GM12878 (cell line): ENCODE data around the gene SBF2. TPM values are rescaled to one million over a fixed set of nuclear protein-coding genes. Genes with fewer than 3 reads are reported as not detected.
A peak's percentile ranks its signal among the peaks of the same experiment; 100 is the strongest.

Experiments
- BCL11A ChIP-seq: IDR thresholded peaks from 2 replicates; pipeline ENCODE4 v1.6.1; 2011; ENCODE audit warnings: low read depth, low read length
- CBX5 ChIP-seq: sonication (generic); IDR thresholded peaks from 2 replicates; pipeline ENCODE4 v1.6.1; 2016; ENCODE audit warnings: low read depth, moderate library complexity, mild to moderate bottlenecking, inconsistent platforms
- DPF2 ChIP-seq: fragments of 450-650 bp; IDR thresholded peaks from 2 replicates; pipeline ENCODE4 v1.6.1; 2017; ENCODE audit warnings: mild to moderate bottlenecking
- EZH2 ChIP-seq: IDR thresholded peaks from 2 replicates; pipeline ENCODE4 v1.6.1; 2012; ENCODE audit warnings: low read depth, mild to moderate bottlenecking, control low read depth, inconsistent platforms, low read length, borderline replicate concordance; ENCODE audit not compliant: control insufficient read depth
- FOS ChIP-seq: IDR thresholded peaks from 3 replicates; pipeline ENCODE4 v1.6.1; 2011; ENCODE audit warnings: borderline replicate concordance; ENCODE audit not compliant: insufficient read length; ENCODE audit errors: extremely low read depth
- GABPA ChIP-seq: IDR thresholded peaks from 2 replicates; pipeline ENCODE4 v1.6.1; 2014; ENCODE audit warnings: antibody characterized with exemption, low read depth, mild to moderate bottlenecking, inconsistent platforms
- GATAD2B ChIP-seq: fragments of 450-650 bp; conservative IDR thresholded peaks from 2 replicates; pipeline ENCODE4 v1.6.1; 2017; ENCODE audit warnings: low read depth, mild to moderate bottlenecking, moderate library complexity
- HDGF ChIP-seq: fragments of 450-650 bp; IDR thresholded peaks from 2 replicates; pipeline ENCODE4 v1.6.1; 2016; ENCODE audit warnings: antibody characterized with exemption
- KDM1A ChIP-seq: fragments of 200-600 bp; sonication (generic); IDR thresholded peaks from 2 replicates; pipeline ENCODE4 v1.6.1; 2016; ENCODE audit warnings: borderline replicate concordance
- MEF2A ChIP-seq: IDR thresholded peaks from 2 replicates; pipeline ENCODE4 v1.6.1; 2011; ENCODE audit warnings: low read depth, mild to moderate bottlenecking, low read length, moderate library complexity; ENCODE audit not compliant: insufficient read depth
- MXI1 ChIP-seq: fragments of 150-350 bp; IDR thresholded peaks from 2 replicates; pipeline ENCODE4 v1.6.1; 2011; ENCODE audit warnings: low read depth, mild to moderate bottlenecking, inconsistent platforms, low read length, improper control_type of control experiment
- NFIC ChIP-seq: IDR thresholded peaks from 2 replicates; pipeline ENCODE4 v1.6.1; 2012; ENCODE audit warnings: low read depth, mild to moderate bottlenecking, inconsistent platforms, low read length, moderate library complexity
- RAD51 ChIP-seq: fragments of 450-650 bp; IDR thresholded peaks from 2 replicates; pipeline ENCODE4 v1.6.1; 2016; ENCODE audit warnings: moderate library complexity, mild to moderate bottlenecking, inconsistent platforms
- RBBP5 ChIP-seq: fragments of 200-600 bp; sonication (generic); conservative IDR thresholded peaks from 2 replicates; pipeline ENCODE4 v1.6.1; 2016
- RCOR1 ChIP-seq: conservative IDR thresholded peaks from 2 replicates; pipeline ENCODE4 v1.6.1; 2012; ENCODE audit warnings: low read depth, low read length, improper control_type of control experiment
- RUNX3 ChIP-seq: IDR thresholded peaks from 2 replicates; pipeline ENCODE4 v1.6.1; 2012; ENCODE audit warnings: low read length, inconsistent platforms
- SMAD5 ChIP-seq: IDR thresholded peaks from 2 replicates; pipeline ENCODE4 v1.6.1; 2016; ENCODE audit warnings: antibody characterized with exemption, low read depth
- SP1 ChIP-seq: IDR thresholded peaks from one replicate; pipeline ENCODE4 v1.6.1; 2011; ENCODE audit warnings: low read depth, low read length
- STAT1 ChIP-seq: fragments of 450-650 bp; conservative IDR thresholded peaks from 2 replicates; pipeline ENCODE4 v1.6.1; 2014; ENCODE audit warnings: antibody characterized with exemption, mild to moderate bottlenecking
- STAT3 ChIP-seq: IDR thresholded peaks from 2 replicates; pipeline ENCODE4 v1.6.1; 2011; ENCODE audit warnings: low read depth, low read length, improper control_type of control experiment
- TCF12 ChIP-seq: IDR thresholded peaks from 2 replicates; pipeline ENCODE4 v1.6.1; 2011; ENCODE audit warnings: low read depth, mild to moderate bottlenecking, low read length
- YY1 ChIP-seq: IDR thresholded peaks from 2 replicates; pipeline ENCODE4 v1.6.1; 2011; ENCODE audit warnings: low read depth, mild to moderate bottlenecking, low read length
- ZBTB4 ChIP-seq: fragments of 450-650 bp; formaldehyde crosslinking; IDR thresholded peaks from 2 replicates; pipeline ENCODE4 v1.4.0; 2022; ENCODE audit warnings: mild to moderate bottlenecking, moderate library complexity
- ZNF622 ChIP-seq: fragments of 450-650 bp; IDR thresholded peaks from 2 replicates; pipeline ENCODE4 v1.6.1; 2017; ENCODE audit warnings: mild to moderate bottlenecking, inconsistent platforms
- ZSCAN29 ChIP-seq: fragments of 450-650 bp; IDR thresholded peaks from 2 replicates; pipeline ENCODE4 v1.6.1; 2017; ENCODE audit warnings: mild to moderate bottlenecking, moderate library complexity
- polyA plus RNA-seq, 11 experiments: library from polyadenylated mRNA; depleted of rRNA in 4 of 11; unstranded in 6 of 11; stranded (reverse) in 5 of 11; fragments of >200 nt; fragmentation: Nextera tagmentation in 4 of 11; fragmentation: Illumina TruSeq in 1 of 11; extraction: Ambion mirVana in 4 of 11; extraction: Trizol in 1 of 11; gene quantifications; 1 replicate in 1 of 11; 2 replicates in 10 of 11; pipeline versions ENCODE4 v1.2.1 to v1.2.3, GENCODE V29; 2011 to 2016; ENCODE audit warnings: inconsistent platforms in 2 of 11, missing spikeins in 2 of 11, low read depth in 1 of 11
- total RNA-seq, 4 experiments: library from RNA; depleted of rRNA in 3 of 4; stranded (reverse); fragments of >200 nt in 3 of 4; fragmentation: Illumina TruSeq in 1 of 4; extraction: Trizol in 1 of 4; gene quantifications; 2 replicates each; pipeline versions ENCODE4 v1.2.1 to v1.2.3, GENCODE V29; 2013 to 2021
- TF ChIP-seq, protein P1 (sequence below): IDR thresholded peaks from 2 replicates; pipeline ENCODE4 v1.6.1; 2011; ENCODE audit warnings: low read depth, low read length, improper control_type of control experiment, borderline replicate concordance
- TF ChIP-seq, protein P2 (sequence below): IDR thresholded peaks from 2 replicates; pipeline ENCODE4 v1.6.1; 2011; ENCODE audit warnings: borderline replicate concordance, low read depth, mild to moderate bottlenecking, moderate library complexity, low read length; ENCODE audit not compliant: insufficient read depth, poor library complexity, severe bottlenecking

Gene SBF2
- total and polyA plus RNA-seq, 10 of the 15 experiments (the other 5 are each of a cell fraction or from before 2014, with no cell fraction given): 0.24 to 2.3 (median 1.1) TPM

DNA sequence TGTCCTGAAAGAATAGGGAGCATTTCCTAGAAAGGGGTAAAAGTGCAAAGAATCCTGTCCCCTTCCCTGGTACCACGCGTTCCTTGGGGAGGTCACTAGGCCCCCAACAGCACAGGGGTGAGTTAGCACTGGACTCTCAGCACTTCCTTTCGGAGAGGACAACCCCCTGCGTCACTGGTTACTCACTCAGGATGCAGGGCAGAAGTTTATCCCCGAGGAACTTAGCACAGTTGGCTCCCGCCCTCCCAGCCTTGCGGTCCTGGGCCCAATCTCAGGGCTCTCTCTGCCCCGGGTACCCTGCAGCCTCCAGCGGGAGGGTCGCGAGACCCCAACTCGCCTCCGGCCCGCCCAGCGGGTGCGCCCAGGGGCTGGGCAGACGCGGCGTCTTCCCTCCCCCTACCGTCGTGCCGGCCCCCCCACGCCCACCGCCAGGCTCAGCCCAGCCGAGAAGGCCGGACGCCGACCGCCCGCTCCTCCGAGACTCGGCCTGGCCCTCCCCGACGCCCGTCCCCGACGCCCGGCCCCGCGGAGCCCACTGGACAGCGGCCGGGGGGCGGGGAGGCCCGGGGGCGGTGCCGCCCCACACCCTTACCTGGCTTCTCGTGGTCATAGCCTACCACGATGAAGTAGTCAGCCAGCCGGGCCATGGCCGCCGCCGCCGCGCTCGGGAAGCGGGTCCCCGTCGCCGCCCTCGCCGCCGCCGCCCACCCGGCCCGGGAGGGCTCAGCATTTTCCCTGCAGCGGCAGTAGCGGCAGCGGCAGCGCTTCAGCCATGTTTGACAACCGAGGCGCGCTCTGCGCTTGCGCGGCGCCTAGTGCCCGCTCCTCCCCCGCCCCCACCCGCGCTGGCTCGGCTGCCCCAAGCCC, at the start of gene SBF2 (continued):
- TF ChIP-seq RCOR1 (no peak), MEF2A (no peak), STAT1 (no peak), SP1 (no peak), HDGF (no peak), RAD51 (no peak), ZNF622 (no peak), STAT3 (no peak), NFIC (no peak), BCL11A (no peak), GATAD2B (peak; percentile 77; the same call in 1 of the 2 replicates), ZBTB4 (no peak), SMAD5 (no peak), EZH2 (no peak), TCF12 (peak; percentile 26; the same call in 1 of the 2 replicates), YY1 (peak; percentile 88), DPF2 (peak; percentile 68; the same call in 1 of the 2 replicates), CBX5 (no peak), RUNX3 (no peak), MXI1 (no peak), GABPA (no peak), RBBP5 (no peak), KDM1A (no peak), FOS (no peak), ZSCAN29 (no peak)
- TF ChIP-seq, protein P1, sequence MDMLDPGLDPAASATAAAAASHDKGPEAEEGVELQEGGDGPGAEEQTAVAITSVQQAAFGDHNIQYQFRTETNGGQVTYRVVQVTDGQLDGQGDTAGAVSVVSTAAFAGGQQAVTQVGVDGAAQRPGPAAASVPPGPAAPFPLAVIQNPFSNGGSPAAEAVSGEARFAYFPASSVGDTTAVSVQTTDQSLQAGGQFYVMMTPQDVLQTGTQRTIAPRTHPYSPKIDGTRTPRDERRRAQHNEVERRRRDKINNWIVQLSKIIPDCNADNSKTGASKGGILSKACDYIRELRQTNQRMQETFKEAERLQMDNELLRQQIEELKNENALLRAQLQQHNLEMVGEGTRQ: no peak
- TF ChIP-seq, protein P2, sequence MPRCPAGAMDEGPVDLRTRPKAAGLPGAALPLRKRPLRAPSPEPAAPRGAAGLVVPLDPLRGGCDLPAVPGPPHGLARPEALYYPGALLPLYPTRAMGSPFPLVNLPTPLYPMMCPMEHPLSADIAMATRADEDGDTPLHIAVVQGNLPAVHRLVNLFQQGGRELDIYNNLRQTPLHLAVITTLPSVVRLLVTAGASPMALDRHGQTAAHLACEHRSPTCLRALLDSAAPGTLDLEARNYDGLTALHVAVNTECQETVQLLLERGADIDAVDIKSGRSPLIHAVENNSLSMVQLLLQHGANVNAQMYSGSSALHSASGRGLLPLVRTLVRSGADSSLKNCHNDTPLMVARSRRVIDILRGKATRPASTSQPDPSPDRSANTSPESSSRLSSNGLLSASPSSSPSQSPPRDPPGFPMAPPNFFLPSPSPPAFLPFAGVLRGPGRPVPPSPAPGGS: no peak
